HG02943 (cell line): Measurements from ENCODE around the gene TOPORS.
A peak's percentile ranks its signal among the peaks of the same experiment; 100 is the strongest.
"Not testable (repeated sequence)": the region's sequence is repeated elsewhere in the genome, so short reads cannot be mapped to it uniquely, and the experiment has no call there.

ENCODE experiments used
- ATAC-seq: cut with Tn5 transposase; IDR thresholded peaks from one replicate; pipeline ENCODE4 v1.9.1; 2021; ENCODE audit warnings: mild to moderate bottlenecking, low read depth, moderate library complexity; ENCODE audit not compliant: unreplicated experiment

Gene TOPORS

DNA sequence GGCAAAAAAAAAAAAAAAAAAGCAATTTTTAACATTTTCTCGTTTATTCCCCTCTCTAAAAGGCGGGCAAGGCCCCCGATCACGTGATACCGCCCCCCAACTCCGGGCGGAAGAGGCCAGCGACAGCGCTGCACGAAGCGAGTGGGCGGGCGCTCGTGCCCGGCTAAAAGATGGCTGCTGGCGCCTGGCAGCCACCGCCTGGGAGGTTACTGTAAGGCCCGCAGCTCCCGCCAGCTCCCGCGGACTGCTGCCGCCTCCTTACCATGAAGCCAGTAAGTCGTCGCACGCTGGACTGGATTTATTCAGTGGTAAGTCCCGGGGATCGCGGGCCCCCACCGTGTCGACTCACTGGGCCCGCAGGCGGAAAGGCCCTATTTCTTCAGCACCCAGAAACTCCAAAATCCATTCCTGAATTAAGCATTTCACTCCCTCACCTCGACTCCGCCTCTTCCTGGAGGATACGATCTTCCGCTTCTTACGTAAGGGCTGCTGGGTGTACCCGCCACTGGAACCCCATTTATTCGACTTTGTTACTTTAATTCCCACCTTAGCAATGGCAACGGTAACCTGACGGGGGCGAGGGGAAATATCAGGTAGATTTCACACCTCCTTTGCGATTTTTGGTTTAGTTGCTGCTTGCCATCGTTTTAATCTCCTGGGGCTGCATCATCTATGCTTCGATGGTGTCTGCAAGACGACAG lies at the start of gene TOPORS, which contains the start of gene SMIM27:
Gene TOPORS (minus strand): TSS at position 415 of the 701 bp plus-strand sequence. CDS start 150 bp downstream, at position 265.
Gene SMIM27 (plus strand): TSS at position 156 of the 701 bp plus-strand sequence. CDS start 108 bp downstream, at position 264.
- ATAC-seq: peak; percentile 70

DNA sequence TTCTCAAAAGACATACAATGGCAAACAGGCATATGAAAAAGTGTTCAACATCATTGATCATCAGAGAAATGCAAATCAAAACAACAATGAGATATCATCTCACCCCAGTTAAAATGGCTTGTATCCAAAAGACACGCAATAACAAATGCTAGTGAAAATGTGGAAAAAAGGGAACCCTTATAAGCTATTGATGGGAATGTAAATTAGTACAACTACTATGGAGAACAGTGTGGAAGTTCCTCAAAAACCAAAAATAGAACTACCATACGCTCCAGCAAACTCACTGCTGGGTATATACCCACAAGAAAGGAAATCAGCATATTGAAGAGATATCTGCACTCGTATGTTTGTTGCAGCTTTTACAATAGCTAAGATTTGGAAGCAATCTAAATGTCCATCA lies 46.6 kb upstream of the TOPORS start:
- ATAC-seq: not testable (repeated sequence)

DNA sequence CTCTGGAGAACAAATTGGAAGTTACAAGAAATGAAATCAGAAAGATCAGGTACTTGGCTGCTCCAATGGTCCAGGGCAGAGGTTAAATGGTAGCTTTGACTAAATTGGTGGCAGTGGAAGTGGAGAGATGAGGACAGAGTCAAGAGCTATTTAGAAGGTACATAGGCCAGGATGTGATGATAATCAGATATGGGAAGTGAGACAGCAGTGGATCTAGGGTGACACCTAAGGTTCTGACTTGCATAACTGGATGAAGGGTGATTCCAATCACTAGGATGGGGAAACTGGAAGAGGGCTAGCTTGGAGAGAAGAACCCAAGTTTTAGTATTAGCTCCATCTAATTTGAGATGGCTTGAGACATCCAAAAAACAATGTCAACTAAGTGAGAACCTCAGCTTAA lies 44.5 kb upstream of the TOPORS start:
- no peak for ATAC-seq

DNA sequence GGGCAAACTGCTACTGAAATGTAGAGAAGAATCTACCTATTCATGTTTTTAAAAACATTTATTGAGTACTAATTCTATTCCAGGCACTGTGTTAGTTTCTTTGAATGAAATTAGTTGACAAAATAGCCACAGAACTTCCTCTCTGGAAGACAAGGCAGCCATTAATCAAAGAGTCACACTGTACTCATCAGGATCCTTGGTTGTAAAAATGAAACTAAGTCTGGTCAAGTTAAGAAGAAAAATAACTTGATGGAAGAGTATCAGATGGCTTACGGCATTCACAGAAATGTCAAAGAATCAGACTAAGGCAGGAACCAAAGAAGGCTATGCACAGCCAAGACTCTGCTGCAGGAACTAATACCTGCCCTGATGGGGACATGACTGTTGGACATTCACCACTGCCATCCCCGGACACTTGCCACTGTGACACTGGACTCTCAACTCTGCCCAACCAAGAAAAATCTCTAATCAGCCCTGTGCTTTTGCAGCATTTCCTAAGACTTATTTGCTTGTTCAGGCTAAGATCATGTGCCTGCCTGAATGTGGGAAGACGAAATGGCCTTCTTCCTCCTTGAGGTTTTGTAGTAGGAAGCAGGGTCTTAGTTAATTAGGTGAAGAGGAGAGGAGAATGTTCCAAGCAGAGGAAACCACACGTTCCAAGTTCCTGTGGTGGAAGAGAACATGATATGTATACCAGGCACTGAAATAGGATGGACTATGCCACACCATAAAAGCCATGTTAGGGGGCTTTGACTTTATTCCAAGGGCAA lies 43.9 kb upstream of the TOPORS start:
- no peak for ATAC-seq

DNA sequence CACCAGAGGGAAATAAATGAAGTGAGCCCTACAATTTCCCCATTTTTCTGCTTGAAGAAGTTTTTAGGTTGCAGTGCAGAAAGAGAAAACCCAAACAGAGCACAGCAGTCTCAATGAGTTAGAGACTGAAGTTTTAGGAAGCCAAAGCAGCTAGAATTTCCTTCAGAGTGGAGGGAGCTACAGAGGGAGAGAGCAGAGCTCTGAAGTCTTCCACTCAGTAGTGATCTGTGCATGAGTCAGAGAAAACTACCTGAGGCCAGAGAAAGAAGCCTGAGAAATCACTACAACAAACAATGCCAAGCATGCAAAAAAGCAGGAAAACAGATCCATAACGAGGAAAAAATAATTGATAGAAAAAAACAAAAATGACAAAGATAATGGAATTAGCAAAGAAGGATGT lies 38.5 kb upstream of the TOPORS start:
- no peak for ATAC-seq

DNA sequence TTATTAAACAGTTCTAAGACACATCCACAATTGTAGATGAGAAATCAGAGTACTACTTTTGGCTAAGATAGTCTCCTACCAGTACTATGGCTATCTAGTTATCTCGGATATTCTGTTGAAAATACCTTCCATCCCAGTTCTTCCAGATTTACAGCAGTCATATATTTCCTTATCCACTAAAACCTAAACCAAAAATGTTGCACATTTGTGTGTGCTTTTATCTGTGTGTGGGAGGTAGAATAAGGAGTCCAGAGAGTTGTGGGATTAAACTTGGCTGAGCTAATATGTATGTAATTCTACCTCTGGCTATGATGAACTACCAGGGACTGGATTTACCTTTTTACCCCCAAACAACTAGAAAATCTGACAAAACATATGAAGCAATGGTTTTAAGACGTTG lies 38.1 kb upstream of the TOPORS start:
- ATAC-seq: no peak

DNA sequence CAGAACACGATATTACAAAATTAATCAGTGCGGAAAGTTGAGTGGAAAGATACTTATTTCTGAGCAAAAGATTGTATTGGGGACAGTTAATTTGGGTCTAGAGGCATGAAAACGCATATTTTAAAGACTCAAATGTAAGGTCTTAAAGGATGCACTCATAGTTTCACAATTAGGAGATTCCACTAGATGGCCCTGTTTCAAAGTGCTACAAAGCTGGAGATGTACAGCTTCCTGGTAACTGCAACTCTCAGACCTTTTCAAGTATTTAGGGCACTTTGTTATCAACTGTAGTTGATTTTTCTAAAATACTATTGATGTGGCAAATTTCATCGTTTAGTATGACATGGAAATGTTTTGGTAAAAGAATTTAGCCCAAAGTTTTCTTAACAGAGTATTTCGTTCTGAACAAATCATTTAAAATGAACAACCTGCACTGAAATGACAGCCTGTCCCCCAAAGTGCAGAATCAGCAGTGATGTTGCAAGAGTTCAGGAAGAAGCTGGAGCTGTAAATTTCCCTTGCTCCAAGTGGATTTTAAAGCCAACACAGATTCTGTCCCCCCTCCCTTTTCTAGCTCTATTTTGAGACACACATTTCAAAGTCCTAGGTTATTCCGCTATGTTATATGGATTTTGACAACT lies 36.8 kb upstream of the TOPORS start:
- no peak for ATAC-seq

DNA sequence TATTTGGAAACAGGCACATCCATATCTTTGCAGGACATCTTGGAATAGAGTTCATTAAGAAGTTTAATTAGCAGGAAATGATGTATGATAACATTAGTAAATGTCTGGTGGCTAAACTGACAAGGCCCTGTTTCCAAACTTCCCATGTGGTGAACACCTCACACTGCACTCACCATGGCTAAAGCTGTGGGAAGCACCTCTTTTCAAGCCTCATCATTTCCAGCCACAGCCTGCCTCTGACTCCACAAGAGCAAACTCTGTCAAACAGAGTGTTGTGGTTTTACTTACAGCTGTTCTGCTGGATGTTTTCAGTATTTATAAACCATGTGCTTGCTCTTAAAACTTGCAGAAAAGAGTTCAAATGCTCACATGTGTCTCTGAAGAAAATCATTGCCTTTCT lies 35.5 kb upstream of the TOPORS start:
- ATAC-seq: no peak

DNA sequence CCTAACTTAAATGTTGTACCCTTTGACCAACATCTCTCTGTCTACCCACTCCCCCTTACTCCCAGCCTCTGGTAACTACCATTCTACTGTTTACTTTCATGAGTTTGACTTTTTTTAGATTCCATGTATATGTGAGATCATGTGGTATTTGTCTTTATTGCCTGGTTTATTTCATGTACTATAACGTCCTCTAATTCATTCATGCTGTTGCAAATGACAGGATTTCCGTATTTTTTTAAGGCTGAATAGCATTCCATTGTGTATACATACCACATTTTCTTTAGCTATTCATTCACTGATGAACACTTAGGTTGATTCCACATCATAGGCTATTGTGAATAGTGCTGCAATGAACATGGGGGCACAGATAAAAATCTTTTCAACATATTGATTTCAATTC lies 32.4 kb upstream of the TOPORS start:
- no peak for ATAC-seq

DNA sequence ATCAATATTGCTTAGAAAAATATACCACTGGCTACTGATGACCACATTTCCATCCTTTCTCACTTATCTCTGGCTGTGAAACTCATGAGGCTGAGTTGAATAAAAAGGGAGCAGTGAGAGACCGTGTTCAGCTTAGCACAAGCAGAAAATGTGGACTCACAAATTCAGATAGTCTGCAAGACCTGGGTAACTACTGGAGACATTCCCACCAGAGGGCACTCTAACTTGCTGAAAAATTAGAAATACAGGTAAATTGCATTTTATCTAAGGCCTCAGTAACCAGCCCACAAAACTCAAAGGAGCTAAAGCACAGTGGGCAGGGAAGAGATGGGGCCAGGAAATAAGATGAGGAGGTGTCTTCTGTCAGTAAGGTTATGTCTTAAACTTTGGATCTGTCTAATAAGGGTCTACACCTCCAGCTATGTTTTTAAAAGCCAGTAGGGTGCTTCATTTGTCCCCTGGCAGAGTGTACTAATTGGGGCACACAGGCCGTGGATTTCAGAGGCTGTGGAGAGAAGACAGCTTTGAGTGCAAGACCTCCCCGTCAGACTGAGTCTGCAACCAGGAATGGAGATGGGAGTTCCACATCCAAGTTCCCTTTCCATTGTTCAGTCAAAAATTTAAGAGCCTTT lies 29.2 kb upstream of the TOPORS start:
- no peak for ATAC-seq

DNA sequence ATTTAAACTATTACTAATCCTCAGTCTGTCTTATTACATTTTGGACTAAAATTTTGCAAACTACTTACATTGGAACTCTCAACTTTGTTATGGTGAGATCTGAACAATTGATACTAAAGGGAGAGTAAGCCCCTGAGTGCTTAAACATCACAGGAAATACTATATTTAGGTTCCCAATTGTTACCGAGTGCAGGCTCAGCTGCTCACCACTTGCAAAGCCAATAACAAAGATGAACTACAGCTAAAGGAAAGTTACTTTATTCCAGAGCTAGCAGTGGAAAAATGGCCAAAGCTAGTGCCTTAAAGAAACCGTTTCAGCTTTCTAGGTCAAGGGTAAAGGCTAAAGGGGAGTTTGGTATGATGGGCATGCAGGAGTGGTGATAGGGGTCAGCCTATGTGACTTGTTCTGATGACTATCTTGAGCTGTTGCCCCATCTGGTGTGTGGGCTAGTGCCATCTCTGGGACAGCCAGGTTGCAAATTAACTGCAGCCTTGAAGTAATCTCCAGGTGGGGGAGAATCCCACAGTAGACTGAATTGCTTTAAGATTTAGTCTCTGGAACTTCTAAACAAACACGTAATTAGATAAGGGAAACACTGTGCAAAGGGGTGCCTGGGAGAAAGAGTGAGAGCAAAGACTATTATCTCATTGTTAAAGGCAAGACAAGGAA lies 28.4 kb upstream of the TOPORS start:
- no peak for ATAC-seq

DNA sequence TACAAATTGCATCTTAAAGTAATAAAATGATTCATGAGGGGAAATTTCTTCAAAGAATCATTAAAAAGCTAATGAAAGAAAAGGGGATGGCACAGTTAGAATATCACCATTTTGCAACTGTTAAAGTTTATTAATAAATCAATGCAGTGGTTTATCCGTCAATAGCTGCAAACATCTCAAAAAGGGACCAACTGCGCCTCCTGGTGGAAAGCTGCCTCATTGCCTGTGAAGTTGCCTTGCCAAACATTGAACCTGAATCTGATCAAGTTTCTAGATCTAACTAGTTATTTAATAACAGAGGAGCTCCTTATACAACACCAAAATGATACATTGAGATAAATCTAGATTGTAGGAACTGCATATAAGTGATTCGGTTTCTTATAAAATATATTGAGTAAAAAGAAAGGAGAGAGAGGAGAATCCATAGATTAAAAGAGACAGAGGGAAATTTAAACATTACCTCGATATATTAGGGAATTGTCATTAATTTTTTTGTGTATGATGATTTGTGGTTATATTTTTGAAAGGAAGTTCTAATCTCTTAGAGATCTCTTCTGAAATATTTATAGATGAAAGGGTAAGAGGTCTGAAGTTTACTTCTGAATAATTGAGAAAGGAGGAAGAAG lies 27.4 kb upstream of the TOPORS start:
- no peak for ATAC-seq

DNA sequence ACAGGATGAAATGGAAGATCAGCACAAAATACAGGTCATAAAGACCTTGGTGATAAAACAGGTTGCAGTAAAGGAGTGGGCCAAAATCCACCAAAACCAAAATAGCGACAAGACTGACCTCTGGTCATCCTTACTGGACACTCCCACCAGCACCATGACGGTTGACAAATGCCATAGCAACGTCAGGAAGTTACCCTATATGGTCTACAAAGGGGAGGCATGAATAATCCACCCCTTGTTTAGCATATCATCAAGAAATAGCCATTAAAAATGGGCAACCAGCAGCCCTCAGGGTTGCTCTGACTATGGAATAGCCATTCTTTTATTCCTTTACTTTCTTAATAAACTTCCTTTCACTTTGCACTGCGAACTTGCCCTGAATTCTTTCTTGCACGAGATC lies 26.6 kb upstream of the TOPORS start:
- ATAC-seq: no peak

DNA sequence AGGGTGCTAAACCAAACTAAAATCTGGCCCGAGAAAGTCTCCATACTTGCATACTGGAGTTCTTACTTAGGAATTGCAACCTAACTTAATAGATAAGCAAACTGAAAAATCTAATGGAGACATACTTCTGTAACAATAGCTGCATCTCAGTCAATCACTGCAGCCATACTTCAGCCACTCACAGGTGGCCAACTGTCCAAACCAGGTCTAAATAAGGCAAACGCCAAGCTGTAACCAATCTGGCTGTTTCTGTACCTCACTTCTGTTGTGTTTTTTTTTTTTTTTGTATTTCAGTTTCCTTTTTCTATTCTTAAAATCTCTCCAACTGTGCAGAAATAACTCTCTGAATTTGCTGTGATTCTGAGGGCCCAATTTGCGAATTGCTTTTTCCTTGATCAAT lies 24.9 kb upstream of the TOPORS start:
- ATAC-seq: no peak

DNA sequence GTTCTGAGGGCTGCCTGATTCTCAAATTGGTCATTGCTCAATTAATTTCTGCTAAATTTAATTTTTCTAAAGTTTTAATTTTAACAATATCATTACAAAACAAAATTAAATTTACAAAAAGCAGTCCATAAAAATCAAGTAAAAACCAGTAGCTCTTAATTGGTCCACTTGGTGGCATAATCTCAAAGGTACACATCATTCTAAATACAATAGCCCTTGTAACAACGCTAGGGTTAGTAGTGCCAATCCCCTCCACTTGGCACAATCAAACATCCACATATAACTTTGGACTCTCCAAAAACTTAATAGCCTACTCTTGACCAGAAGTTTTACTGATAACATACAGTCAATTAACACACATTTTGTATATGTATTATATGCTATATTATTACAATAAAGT lies 22.5 kb upstream of the TOPORS start:
- no peak for ATAC-seq

DNA sequence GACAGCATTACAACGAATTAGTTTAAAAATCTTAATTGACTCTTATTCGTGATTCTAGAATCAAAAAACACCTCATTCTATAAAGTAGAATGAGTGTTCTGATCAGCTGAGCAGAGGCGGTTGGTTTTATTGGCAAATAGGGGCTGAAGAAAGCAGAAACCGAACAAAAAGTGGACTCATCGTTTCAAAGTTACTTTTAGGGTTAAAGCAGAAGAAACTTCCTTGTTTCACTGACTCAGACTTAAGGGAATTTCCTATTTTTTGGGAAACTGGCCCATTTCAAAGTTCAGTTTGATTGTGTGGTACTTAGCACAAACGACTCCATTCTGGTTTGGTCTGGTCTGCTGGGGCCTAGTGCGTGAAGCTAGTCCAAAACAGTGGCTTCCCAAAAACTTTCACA lies 21.4 kb upstream of the TOPORS start:
- ATAC-seq: no peak

DNA sequence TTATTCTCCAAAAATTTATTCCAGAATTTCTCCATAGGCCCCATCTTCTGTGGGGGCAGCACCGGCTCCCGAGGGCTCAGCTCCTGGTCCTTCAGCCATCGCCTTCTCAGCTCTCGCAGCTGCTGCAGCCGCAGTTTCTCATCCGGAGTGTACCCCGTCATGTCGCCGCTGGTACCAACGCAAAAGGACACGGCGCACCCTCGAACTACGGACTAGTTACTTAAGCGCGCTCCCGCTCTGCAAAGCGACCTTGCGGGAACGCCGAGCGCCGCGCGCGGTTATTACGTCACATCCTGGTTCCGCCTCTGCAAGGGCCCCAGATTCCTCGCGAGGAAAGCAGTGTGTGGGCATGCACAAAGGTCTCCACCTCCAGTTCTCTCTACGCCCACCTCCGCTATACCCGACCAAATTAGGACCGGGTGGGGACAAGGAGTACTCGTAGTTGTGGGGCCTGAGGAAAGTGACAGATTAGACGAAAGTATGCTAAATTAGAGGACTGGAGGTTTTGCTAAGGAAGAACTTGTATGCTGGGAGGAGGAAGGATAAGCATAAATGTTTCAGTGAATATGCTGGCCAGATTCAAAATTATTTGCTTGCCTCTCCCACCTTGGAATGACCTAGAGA lies 20.6 kb upstream of the TOPORS start, which contains the start of gene NDUFB6:
Gene NDUFB6 (minus strand): TSS at position 260 of the 624 bp plus-strand sequence. CDS start 99 bp downstream, at position 161.
- peak; percentile 86 for ATAC-seq

DNA sequence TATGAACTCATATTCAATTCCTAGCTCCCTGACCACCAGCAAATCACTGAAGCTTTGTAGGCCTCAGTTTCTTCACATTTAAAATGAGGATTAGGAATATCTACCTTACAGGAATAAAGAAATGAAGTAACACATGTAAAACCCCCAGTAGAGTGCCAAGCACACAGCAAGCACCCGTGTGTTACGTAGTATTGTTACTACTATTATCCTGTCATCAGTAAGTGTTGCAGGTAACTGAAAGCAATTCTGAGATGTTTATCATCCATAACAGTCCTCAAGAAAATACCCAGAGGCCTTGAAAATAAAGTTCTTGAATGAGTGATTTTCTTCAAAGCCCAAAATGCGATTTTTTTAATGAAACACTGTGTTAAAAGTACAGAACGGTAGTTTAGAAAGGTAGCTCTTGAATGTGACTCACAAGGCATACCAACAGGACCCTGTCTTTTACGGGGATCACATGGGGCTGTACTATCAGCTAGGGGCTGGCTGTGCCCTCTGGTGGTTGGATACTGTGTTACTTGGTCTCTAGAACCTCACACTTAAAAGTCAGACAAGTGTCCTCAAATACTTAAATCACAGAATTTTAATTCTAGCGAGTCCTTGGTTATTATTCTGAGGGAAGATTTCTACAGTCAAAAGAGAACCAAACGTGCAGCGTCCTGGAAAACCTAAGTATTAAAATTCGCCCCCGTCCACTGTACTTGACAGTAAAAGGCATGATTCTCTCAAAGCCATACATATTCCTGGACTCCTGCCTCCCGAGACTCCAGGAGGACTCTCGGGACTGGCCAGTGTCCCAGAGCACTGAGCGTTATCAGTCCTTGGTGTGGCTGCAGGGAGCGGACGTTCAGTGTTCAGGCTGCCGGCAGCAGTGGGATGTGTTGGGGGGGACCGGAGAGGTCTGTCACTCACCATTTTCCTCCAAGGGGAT lies 19.8 kb upstream of the TOPORS start:
- ATAC-seq: peak; percentile 90
